Measurements from ENCODE around the gene LEPR. TPM values are rescaled to one million over a fixed set of nuclear protein-coding genes. Genes with fewer than 3 reads are reported as not detected.

LEPR gene
- total and polyA plus RNA-seq, 4 donors: 42.0 to 103 (median 72.7) TPM

DNA sequence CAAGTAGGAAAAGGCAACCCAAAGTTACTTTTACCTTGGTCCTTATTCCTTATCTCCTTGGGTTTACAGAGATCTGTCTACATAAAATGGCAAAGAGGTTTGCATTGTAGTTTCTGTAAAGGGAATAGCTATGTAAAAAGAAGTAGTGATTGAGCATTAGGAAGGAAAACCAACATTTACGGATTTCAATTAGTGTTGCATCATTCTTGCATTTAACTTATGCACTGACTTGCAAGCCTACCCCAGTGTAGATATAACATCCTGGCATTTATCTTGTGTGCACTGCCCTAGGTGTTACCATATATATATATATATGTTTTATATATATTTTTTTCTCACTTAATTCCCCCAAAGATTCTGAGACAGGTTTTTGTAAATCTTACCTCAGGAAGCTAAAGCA is 3.7 kb upstream of the LEPR start:
- Histone ChIP-seq H3K9me3 (ENCODE audit: control insufficient read depth in 4 of 4, low read length in 3 of 4) (no peaks in the 10 kb centered on the region), H3K27ac (ENCODE audit: low read depth in 1 of 2, low read length in 2 of 2) (no peak overlapping the region), H3K9ac (ENCODE audit: low read depth in 1 of 2, low read length in 2 of 2) (no peak overlapping the region), H3K27me3 (ENCODE audit: control insufficient read depth in 4 of 4, insufficient read depth in 4 of 4, low read length in 3 of 4) (no peaks in the 10 kb centered on the region), H3K36me3 (ENCODE audit: control insufficient read depth in 4 of 4, insufficient read depth in 3 of 4, low read depth in 1 of 4, low read length in 3 of 4) (no peaks in the 10 kb centered on the region), H3K4me1 (ENCODE audit: control insufficient read depth in 4 of 4, insufficient read depth in 4 of 4, low read length in 3 of 4) (peaks cover 0 to 10% (median 4%) of the 10 kb centered on the region in 4 donors), H3K4me3 (ENCODE audit: low read depth in 1 of 3, low read length in 3 of 3) (no peak overlapping the region)
- TF ChIP-seq, protein P1, sequence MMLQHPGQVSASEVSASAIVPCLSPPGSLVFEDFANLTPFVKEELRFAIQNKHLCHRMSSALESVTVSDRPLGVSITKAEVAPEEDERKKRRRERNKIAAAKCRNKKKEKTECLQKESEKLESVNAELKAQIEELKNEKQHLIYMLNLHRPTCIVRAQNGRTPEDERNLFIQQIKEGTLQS (IDR thresholded peaks at IDR 0.05): no peak
- TF ChIP-seq JUND (IDR thresholded peaks at IDR 0.05) (no peak), HNF4A (conservative IDR thresholded peaks at IDR 0.05) (no peak), RXRA (IDR thresholded peaks at IDR 0.05) (no peak), YY1 (IDR thresholded peaks at IDR 0.05) (no peak), NR2F2 (IDR thresholded peaks at IDR 0.05) (no peak), GABPA (IDR thresholded peaks at IDR 0.05 in 1 of 2, conservative IDR thresholded peaks at IDR 0.05 in 1 of 2) (no peak), HNF4G (IDR thresholded peaks at IDR 0.05) (no peak), EGR1 (IDR thresholded peaks at IDR 0.05; ENCODE audit: low read depth in 2 of 2) (no peak), SP1 (IDR thresholded peaks at IDR 0.05) (no peak)
- TF ChIP-seq, protein P2, sequence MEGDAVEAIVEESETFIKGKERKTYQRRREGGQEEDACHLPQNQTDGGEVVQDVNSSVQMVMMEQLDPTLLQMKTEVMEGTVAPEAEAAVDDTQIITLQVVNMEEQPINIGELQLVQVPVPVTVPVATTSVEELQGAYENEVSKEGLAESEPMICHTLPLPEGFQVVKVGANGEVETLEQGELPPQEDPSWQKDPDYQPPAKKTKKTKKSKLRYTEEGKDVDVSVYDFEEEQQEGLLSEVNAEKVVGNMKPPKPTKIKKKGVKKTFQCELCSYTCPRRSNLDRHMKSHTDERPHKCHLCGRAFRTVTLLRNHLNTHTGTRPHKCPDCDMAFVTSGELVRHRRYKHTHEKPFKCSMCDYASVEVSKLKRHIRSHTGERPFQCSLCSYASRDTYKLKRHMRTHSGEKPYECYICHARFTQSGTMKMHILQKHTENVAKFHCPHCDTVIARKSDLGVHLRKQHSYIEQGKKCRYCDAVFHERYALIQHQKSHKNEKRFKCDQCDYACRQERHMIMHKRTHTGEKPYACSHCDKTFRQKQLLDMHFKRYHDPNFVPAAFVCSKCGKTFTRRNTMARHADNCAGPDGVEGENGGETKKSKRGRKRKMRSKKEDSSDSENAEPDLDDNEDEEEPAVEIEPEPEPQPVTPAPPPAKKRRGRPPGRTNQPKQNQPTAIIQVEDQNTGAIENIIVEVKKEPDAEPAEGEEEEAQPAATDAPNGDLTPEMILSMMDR (IDR thresholded peaks at IDR 0.05; ENCODE audit: low read depth, low read length, missing input control): no peak
- TF ChIP-seq, protein P3, sequence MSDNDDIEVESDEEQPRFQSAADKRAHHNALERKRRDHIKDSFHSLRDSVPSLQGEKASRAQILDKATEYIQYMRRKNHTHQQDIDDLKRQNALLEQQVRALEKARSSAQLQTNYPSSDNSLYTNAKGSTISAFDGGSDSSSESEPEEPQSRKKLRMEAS (IDR thresholded peaks at IDR 0.05): no peak
- no peak for DNase-seq (ENCODE audit: low spot score)
- 94% methylated on average over 1 of the region's 1 CpG for WGBS

DNA sequence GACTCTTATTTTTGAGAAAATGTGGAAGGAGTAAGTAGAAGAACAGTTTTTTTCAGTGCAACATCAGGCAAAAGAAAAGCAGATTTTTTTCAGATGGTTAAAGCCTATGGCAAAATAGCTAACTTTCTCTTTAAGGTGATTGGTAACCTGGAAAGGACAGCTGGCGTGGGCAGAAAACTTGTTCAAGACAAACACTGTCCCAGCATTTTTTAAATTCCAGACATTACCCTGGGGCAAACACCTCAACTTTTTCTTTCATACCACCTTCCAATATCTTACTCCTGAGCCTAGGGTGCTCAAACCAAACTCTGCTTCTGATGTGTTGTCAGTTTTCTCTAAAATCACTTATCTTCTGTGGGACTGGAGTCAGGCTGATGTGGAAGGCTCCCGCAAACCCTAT is 2.7 kb upstream of the LEPR start:
- Histone ChIP-seq H3K27ac (ENCODE audit: low read depth in 1 of 2, low read length in 2 of 2) (no peak overlapping the region), H3K9ac (ENCODE audit: low read depth in 1 of 2, low read length in 2 of 2) (no peak overlapping the region), H3K27me3 (ENCODE audit: control insufficient read depth in 4 of 4, insufficient read depth in 4 of 4, low read length in 3 of 4) (no peaks in the 10 kb centered on the region), H3K9me3 (ENCODE audit: control insufficient read depth in 4 of 4, low read length in 3 of 4) (no peaks in the 10 kb centered on the region), H3K36me3 (ENCODE audit: control insufficient read depth in 4 of 4, insufficient read depth in 3 of 4, low read depth in 1 of 4, low read length in 3 of 4) (no peaks in the 10 kb centered on the region), H3K4me1 (ENCODE audit: control insufficient read depth in 4 of 4, insufficient read depth in 4 of 4, low read length in 3 of 4) (peaks cover 0 to 19% (median 12%) of the 10 kb centered on the region in 4 donors), H3K4me3 (ENCODE audit: low read depth in 1 of 3, low read length in 3 of 3) (no peak overlapping the region)
- TF ChIP-seq RAD21 (IDR thresholded peaks at IDR 0.05) (no peak), JUND (IDR thresholded peaks at IDR 0.05) (no peak), GABPA (IDR thresholded peaks at IDR 0.05 in 1 of 2, conservative IDR thresholded peaks at IDR 0.05 in 1 of 2) (no peak), TAF1 (conservative IDR thresholded peaks at IDR 0.05) (no peak), FOXA1 (IDR thresholded peaks at IDR 0.05) (no peak), NR2F2 (IDR thresholded peaks at IDR 0.05) (no peak), EGR1 (IDR thresholded peaks at IDR 0.05; ENCODE audit: low read depth in 2 of 2) (no peak), RXRA (IDR thresholded peaks at IDR 0.05) (no peak), YY1 (IDR thresholded peaks at IDR 0.05) (no peak)
- TF ChIP-seq, protein P4, sequence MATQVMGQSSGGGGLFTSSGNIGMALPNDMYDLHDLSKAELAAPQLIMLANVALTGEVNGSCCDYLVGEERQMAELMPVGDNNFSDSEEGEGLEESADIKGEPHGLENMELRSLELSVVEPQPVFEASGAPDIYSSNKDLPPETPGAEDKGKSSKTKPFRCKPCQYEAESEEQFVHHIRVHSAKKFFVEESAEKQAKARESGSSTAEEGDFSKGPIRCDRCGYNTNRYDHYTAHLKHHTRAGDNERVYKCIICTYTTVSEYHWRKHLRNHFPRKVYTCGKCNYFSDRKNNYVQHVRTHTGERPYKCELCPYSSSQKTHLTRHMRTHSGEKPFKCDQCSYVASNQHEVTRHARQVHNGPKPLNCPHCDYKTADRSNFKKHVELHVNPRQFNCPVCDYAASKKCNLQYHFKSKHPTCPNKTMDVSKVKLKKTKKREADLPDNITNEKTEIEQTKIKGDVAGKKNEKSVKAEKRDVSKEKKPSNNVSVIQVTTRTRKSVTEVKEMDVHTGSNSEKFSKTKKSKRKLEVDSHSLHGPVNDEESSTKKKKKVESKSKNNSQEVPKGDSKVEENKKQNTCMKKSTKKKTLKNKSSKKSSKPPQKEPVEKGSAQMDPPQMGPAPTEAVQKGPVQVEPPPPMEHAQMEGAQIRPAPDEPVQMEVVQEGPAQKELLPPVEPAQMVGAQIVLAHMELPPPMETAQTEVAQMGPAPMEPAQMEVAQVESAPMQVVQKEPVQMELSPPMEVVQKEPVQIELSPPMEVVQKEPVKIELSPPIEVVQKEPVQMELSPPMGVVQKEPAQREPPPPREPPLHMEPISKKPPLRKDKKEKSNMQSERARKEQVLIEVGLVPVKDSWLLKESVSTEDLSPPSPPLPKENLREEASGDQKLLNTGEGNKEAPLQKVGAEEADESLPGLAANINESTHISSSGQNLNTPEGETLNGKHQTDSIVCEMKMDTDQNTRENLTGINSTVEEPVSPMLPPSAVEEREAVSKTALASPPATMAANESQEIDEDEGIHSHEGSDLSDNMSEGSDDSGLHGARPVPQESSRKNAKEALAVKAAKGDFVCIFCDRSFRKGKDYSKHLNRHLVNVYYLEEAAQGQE (IDR thresholded peaks at IDR 0.05): no peak
- no peak for DNase-seq (ENCODE audit: low spot score)
- 86% methylated on average over 2 of the region's 2 CpGs for WGBS

Measured in liver (tissue), 9 donors.